C4-2B (cell line): ENCODE data around the gene CDK5.

Experiments used
- H3K27ac ChIP-seq: fragments of 450-650 bp; 2 replicates; pipeline ENCODE4 v1.5.1; 2017
- ZFX ChIP-seq: fragments of 450-650 bp; IDR thresholded peaks from 2 replicates; pipeline ENCODE4 v1.6.1; 2017
- TF ChIP-seq, protein P1 (sequence below): fragments of 450-650 bp; conservative IDR thresholded peaks from 2 replicates; pipeline ENCODE4 v1.5.1; 2017; ENCODE audit warnings: mild to moderate bottlenecking

The CDK5 gene

DNA sequence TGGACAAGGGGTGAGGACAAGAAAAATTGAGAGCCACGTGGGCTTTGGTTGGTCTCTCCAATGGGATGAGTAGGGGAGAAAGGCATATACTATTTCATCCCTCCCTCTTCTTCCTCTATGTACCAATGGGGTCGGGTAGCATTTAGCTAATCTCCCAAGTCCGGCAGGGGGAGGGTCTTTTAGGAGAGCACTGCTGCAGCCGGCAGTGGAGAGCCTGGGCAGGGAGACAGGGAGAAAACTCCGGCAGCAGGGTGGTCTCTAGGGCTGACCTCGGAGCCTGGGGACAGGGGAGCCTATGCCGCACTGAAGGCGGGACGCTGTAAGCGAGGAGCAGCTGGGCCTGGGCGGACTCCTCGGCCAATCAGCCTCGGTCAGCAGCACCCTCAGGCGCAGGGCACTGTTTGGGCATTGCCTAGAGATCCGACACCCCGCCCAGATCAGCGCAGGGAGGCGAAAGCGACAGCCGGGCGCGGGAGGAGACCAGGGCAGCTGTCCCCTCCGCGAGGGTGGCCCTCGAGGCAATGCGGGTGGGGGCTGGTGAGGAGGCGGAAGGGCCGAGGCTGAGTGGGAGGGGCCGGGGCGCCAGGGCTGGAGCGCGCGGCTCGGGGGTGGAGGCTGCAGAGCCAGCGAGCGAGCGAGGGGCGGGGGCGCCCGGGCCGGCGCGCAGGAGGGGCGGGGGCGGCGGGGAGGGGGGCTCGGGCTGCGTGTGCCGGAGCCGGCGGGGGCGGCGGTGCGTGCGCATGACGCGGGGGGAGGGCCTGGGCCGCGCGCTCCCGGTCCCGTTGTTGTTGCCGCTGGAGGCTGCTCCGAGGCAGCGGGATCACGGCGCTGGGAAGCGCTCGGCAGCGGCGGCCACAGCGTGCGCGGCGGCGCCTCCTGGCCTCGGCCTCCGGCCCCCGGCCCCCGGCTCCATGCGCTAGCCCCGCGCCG lies 28.3 kb upstream of the CDK5 start, which contains the start of gene AGAP3:
Gene AGAP3, plus strand, starts transcription at position 785 of the 930 bp plus-strand sequence. CDS start 267 bp downstream, outside the sequence.
- TF ChIP-seq ZFX = no peak
- TF ChIP-seq, protein P1, sequence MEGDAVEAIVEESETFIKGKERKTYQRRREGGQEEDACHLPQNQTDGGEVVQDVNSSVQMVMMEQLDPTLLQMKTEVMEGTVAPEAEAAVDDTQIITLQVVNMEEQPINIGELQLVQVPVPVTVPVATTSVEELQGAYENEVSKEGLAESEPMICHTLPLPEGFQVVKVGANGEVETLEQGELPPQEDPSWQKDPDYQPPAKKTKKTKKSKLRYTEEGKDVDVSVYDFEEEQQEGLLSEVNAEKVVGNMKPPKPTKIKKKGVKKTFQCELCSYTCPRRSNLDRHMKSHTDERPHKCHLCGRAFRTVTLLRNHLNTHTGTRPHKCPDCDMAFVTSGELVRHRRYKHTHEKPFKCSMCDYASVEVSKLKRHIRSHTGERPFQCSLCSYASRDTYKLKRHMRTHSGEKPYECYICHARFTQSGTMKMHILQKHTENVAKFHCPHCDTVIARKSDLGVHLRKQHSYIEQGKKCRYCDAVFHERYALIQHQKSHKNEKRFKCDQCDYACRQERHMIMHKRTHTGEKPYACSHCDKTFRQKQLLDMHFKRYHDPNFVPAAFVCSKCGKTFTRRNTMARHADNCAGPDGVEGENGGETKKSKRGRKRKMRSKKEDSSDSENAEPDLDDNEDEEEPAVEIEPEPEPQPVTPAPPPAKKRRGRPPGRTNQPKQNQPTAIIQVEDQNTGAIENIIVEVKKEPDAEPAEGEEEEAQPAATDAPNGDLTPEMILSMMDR = no peak
- peak within 1 kb of the TSS; percentile 96 for H3K27ac ChIP-seq

DNA sequence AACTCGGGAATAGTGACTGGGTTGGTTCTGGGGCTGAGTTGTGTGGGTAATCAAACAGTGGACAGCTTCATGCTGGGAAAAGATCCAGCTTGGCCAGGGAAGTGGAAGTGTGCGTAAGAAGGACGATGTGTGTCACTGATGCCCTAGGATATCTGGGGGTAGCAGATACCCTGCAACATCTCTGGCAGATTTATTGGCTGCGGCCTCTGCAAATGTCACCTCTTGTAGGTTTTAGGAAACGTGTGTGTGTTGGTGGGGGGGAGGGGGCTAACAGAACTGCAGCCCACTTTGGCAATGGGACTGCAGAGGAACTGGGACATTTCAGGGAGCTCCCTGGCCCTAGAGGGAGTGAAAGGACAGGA lies 27.6 kb upstream of the CDK5 start:
- TF ChIP-seq ZFX = no peak
- TF ChIP-seq, protein P1 = no peak
- H3K27ac ChIP-seq = peak overlapping the region; percentile 96

GRCh38 chr7:151083824-151084160 lies 26.1 kb upstream of the CDK5 start:
- H3K27ac ChIP-seq = peak overlapping the region; percentile 98
- no peak for TF ChIP-seq ZFX
- TF ChIP-seq, protein P1 = no peak

GRCh38 chr7:151083071-151083823 lies 25.6 kb upstream of the CDK5 start, which contains the start of gene TMUB1:
Gene TMUB1 (minus strand): TSS chr7:151083493. CDS start chr7:151082563, 930 bp downstream.
- H3K27ac ChIP-seq = peak within 1 kb of the TSS; percentile 98
- TF ChIP-seq ZFX = no peak
- TF ChIP-seq, protein P1 = no peak

- H3K27ac ChIP-seq = peak overlapping the region; percentile 98
- no peak for TF ChIP-seq ZFX
- TF ChIP-seq, protein P1 = no peak
Measured at GRCh38 chr7:151082141-151083070, 24.7 kb upstream of the CDK5 start.

DNA sequence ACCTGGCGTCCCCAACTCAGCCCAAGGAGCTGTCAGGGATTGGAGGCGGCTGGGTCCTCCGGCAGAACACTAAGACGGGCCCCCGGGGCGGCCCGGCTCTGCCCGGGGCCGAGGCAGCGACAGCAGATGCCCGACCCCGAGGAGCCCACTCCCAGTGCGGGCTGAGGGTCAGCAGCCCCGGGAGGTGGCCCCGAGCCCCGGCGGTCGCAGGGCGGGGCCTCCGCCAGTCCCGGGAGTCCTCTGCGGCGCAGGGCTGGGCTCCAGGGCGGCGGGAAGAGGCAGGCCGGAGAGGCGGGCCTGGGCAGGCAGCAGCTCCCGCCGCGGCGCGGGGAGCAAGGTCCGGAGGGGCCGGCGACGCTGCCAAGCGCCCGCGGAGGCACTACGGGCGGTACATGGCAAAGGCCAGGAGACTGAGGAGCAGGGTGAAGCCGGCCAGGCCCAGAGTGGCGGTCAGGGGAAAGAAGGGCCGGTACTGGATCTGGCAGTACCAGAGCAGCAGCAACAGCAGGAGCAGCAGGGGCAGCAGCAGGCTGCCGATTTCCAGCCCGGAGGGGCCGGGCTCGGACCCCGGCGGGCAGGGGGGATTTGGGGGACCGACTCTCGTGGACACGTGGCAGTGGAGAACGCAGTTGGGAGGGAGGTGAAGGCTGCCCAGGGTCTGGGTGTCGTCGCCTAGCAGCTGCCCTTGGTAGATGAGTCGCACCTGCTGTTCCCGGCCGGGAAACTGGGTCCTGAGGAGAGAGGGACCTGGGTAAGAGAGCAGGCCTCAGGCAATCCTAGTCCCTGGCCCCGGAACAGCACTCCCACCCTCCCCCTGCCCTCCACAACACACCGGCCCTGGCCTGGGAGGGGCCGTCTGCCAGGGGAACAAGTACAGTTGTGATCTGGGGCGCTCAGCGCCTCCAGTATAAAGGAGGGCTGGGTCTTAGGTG lies 23.7 kb upstream of the CDK5 start:
- peak overlapping the region; percentile 98 for H3K27ac ChIP-seq
- TF ChIP-seq ZFX = peak; percentile 61; the same call in 1 of the 2 replicates
- TF ChIP-seq, protein P1 = no peak
